GM10266 (cell line): ENCODE measurements around the gene ZNF148.

ENCODE experiments used
- DNase-seq: peaks from one replicate; pipeline ENCODE4 v3.0.0; 2012; ENCODE audit errors: extremely low spot score
- CTCF ChIP-seq: IDR thresholded peaks from 2 replicates; pipeline ENCODE4 v1.5.1; 2012; ENCODE audit warnings: mild to moderate bottlenecking, low read depth; ENCODE audit not compliant: control insufficient read depth, insufficient read depth; ENCODE audit errors: missing control alignments

The ZNF148 gene

GRCh38 chr3:125266971-125267370 is 108.2 kb downstream of the ZNF148 start:
- DNase-seq: no peak
- TF ChIP-seq CTCF: no peak

- TF ChIP-seq CTCF: no peak
- DNase-seq: no peak
Observed at GRCh38 chr3:125262161-125262560, 113.0 kb downstream of the ZNF148 start.

- no peak for DNase-seq
Observed at GRCh38 chr3:125261031-125261430, 114.1 kb downstream of the ZNF148 start.

GRCh38 chr3:125260158-125260557 is 115.0 kb downstream of the ZNF148 start:
- DNase-seq: no peak
- no peak for TF ChIP-seq CTCF

More at GRCh38 chr3:125261031-125261430, 114.1 kb downstream of the ZNF148 start:
- TF ChIP-seq CTCF: no peak

GRCh38 chr3:125257536-125257935 is 117.6 kb downstream of the ZNF148 start:
- no peak for DNase-seq
- TF ChIP-seq CTCF: no peak

GRCh38 chr3:125256675-125257074 is 118.5 kb downstream of the ZNF148 start:
- TF ChIP-seq CTCF: no peak

GRCh38 chr3:125250973-125251372 is 124.2 kb downstream of the ZNF148 start:
- no peak for TF ChIP-seq CTCF
- DNase-seq: no peak

More at GRCh38 chr3:125256675-125257074, 118.5 kb downstream of the ZNF148 start:
- DNase-seq: no peak
